ENCODE results near the gene MGLL. TPM values are rescaled to one million over a fixed set of nuclear protein-coding genes. Genes with fewer than 3 reads are reported as not detected.

Gene MGLL
- polyA plus RNA-seq, 4 donors = 21.3 to 28.0 (median 26.9) TPM

GRCh38 chr3:127777332-127777731 lies 45.0 kb downstream of the MGLL start:
- no peak for DNase-seq (ENCODE audit: low read depth in 4 of 4, low spot score in 2 of 4)

GRCh38 chr3:127776347-127776746 lies 46.0 kb downstream of the MGLL start:
- no peak for DNase-seq (ENCODE audit: low read depth in 4 of 4, low spot score in 2 of 4)

GRCh38 chr3:127775398-127776109 lies 46.8 kb downstream of the MGLL start:
- DNase-seq (ENCODE audit: low read depth in 4 of 4, low spot score in 2 of 4) = no peak

GRCh38 chr3:127774647-127775046 lies 47.7 kb downstream of the MGLL start:
- DNase-seq (ENCODE audit: low read depth in 4 of 4, low spot score in 2 of 4) = no peak

GRCh38 chr3:127773752-127774395 lies 48.4 kb downstream of the MGLL start:
- no peak for DNase-seq (ENCODE audit: low read depth in 4 of 4, low spot score in 2 of 4)

- no peak for DNase-seq (ENCODE audit: low read depth in 4 of 4, low spot score in 2 of 4)
Measured at GRCh38 chr3:127772827-127773751, 49.2 kb downstream of the MGLL start.

- DNase-seq (ENCODE audit: low read depth in 4 of 4, low spot score in 2 of 4) = no peak
Measured at GRCh38 chr3:127772273-127772672, 50.0 kb downstream of the MGLL start.

GRCh38 chr3:127771746-127772145 lies 50.6 kb downstream of the MGLL start:
- DNase-seq (ENCODE audit: low read depth in 4 of 4, low spot score in 2 of 4) = no peak

GRCh38 chr3:127770671-127771355 lies 51.5 kb downstream of the MGLL start:
- no peak for DNase-seq (ENCODE audit: low read depth in 4 of 4, low spot score in 2 of 4)

- no peak for DNase-seq (ENCODE audit: low read depth in 4 of 4, low spot score in 2 of 4)
Measured at GRCh38 chr3:127769284-127770081, 52.8 kb downstream of the MGLL start.

- DNase-seq (ENCODE audit: low read depth in 4 of 4, low spot score in 2 of 4) = no peak
Measured at GRCh38 chr3:127768346-127769008, 53.8 kb downstream of the MGLL start.

- DNase-seq (ENCODE audit: low read depth in 4 of 4, low spot score in 2 of 4) = no peak
Measured at GRCh38 chr3:127767126-127767525, 55.2 kb downstream of the MGLL start.

GRCh38 chr3:127765735-127766134 lies 56.6 kb downstream of the MGLL start:
- DNase-seq (ENCODE audit: low read depth in 4 of 4, low spot score in 2 of 4) = no peak

- DNase-seq (ENCODE audit: low read depth in 4 of 4, low spot score in 2 of 4) = no peak
Measured at GRCh38 chr3:127764841-127765362, 57.4 kb downstream of the MGLL start.

GRCh38 chr3:127764301-127764700 lies 58.0 kb downstream of the MGLL start:
- no peak for DNase-seq (ENCODE audit: low read depth in 4 of 4, low spot score in 2 of 4)

GRCh38 chr3:127763816-127764215 lies 58.5 kb downstream of the MGLL start:
- no peak for DNase-seq (ENCODE audit: low read depth in 4 of 4, low spot score in 2 of 4)

- no peak for DNase-seq (ENCODE audit: low read depth in 4 of 4, low spot score in 2 of 4)
Measured at GRCh38 chr3:127763337-127763736, 59.0 kb downstream of the MGLL start.

GRCh38 chr3:127762787-127763105 lies 59.6 kb downstream of the MGLL start:
- DNase-seq (ENCODE audit: low read depth in 4 of 4, low spot score in 2 of 4) = no peak

- no peak for DNase-seq (ENCODE audit: low read depth in 4 of 4, low spot score in 2 of 4)
Measured at GRCh38 chr3:127762077-127762786, 60.1 kb downstream of the MGLL start.
